Adipocyte (in vitro differentiated cells): Measurements from ENCODE around the gene IL17RC.
"Not testable (repeated sequence)": the region's sequence is repeated elsewhere in the genome, so short reads cannot be mapped to it uniquely, and the experiment has no call there.

ENCODE experiments used
- DNase-seq: peaks from one replicate; pipeline ENCODE4 v3.0.0-alpha.2; 2015; ENCODE audit warnings: low read depth
- H3K27me3 ChIP-seq: replicated peaks from 2 replicates; pipeline ENCODE4 v1.7.0; 2013; ENCODE audit warnings: mild to moderate bottlenecking, low read length, moderate library complexity; ENCODE audit not compliant: control insufficient read depth, insufficient read depth
- H3K36me3 ChIP-seq: 2 replicates; pipeline ENCODE4 v1.7.0; 2013; ENCODE audit warnings: low read length, mild to moderate bottlenecking, moderate library complexity; ENCODE audit not compliant: control insufficient read depth, insufficient read depth, severe bottlenecking
- H3K4me1 ChIP-seq: 2 replicates; pipeline ENCODE4 v1.7.0; 2013; ENCODE audit warnings: mild to moderate bottlenecking, low read length, moderate library complexity; ENCODE audit not compliant: control insufficient read depth, insufficient read depth
- H3K4me3 ChIP-seq: 2 replicates; pipeline ENCODE4 v1.7.0; 2013; ENCODE audit warnings: mild to moderate bottlenecking, low read length, moderate library complexity
- H3K9ac ChIP-seq: 2 replicates; pipeline ENCODE4 v1.7.0; 2013; ENCODE audit warnings: mild to moderate bottlenecking, low read length, moderate library complexity
- H3K9me3 ChIP-seq: 2 replicates; pipeline ENCODE4 v1.7.0; 2013; ENCODE audit warnings: mild to moderate bottlenecking, low read length, moderate library complexity; ENCODE audit not compliant: control insufficient read depth

Gene IL17RC, protein sequence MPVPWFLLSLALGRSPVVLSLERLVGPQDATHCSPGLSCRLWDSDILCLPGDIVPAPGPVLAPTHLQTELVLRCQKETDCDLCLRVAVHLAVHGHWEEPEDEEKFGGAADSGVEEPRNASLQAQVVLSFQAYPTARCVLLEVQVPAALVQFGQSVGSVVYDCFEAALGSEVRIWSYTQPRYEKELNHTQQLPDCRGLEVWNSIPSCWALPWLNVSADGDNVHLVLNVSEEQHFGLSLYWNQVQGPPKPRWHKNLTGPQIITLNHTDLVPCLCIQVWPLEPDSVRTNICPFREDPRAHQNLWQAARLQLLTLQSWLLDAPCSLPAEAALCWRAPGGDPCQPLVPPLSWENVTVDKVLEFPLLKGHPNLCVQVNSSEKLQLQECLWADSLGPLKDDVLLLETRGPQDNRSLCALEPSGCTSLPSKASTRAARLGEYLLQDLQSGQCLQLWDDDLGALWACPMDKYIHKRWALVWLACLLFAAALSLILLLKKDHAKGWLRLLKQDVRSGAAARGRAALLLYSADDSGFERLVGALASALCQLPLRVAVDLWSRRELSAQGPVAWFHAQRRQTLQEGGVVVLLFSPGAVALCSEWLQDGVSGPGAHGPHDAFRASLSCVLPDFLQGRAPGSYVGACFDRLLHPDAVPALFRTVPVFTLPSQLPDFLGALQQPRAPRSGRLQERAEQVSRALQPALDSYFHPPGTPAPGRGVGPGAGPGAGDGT

DNA sequence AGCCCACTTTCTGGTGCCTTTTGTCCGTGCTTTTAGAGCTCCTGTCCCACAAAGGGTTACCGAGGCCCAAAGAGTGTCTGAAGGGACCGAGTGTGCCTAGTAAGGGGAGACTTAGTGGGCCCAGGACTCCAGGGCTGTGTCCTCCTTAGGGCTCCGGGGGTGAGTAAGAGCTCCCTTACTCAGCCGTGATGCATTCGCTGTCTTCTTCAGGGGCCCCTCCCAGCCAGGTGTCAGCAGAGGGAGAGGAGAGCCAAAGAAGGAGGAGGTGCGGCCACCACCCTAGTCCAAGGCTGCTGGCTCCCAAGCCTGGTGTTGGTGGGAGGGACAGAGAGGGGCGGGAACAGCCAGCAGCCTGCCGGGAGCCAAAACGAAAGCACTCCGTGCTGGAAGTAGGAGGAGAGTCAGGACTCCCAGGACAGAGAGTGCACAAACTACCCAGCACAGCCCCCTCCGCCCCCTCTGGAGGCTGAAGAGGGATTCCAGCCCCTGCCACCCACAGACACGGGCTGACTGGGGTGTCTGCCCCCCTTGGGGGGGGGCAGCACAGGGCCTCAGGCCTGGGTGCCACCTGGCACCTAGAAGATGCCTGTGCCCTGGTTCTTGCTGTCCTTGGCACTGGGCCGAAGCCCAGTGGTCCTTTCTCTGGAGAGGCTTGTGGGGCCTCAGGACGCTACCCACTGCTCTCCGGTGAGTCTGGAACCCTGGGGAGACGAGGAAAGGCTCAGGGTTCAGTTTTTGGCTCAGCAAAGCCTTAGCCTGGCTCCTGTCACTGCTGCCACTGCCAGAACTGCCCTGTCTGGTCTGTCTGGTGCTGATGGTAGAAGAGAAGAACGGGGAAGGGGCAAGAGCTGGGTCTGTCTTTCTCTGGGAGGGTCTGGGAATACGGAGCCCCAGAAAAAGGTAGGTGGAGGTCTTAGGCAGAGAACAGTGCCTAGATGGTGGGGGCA is at the start of gene IL17RC:
IL17RC (plus strand) TSS at position 365 of the 947 bp plus-strand sequence; CDS start at position 583, 218 bp downstream.
- Histone ChIP-seq H3K4me1 (peaks cover 51% of the 10 kb centered on the region), H3K4me3 (peak within 1 kb of the TSS; percentile 81), H3K9me3 (no peaks in the 10 kb centered on the region), H3K27me3 (no peaks in the 10 kb centered on the region), H3K9ac (peak within 1 kb of the TSS; percentile 98), H3K36me3 (peaks cover 18% of the 10 kb centered on the region)
- DNase-seq: peak; percentile 91

DNA sequence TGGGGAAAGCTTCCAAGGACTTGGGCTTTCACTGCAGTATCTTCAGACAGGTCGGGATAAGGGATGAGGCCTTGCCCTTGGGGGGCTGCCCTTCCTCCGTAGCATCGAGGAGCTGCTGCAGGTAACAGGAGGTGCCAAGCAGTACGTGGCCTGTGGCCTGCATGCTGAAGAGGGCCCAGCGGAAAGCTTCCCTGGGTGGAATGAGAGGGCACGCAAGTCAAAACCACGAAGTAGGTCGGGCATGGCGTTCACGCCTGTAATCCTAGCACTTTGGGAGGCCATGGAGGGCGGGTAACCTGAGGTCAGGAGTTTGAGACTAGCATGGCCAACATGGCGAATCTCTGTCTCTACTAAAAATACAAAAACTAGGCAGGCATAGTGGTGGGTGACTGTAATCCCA is 49.8 kb upstream of the IL17RC start:
- Histone ChIP-seq H3K9ac (peak overlapping the region; percentile 86), H3K9me3 (no peaks in the 10 kb centered on the region), H3K36me3 (peaks cover 65% of the 10 kb centered on the region), H3K4me3 (peak overlapping the region; percentile 16), H3K27me3 (no peaks in the 10 kb centered on the region), H3K4me1 (peaks cover 69% of the 10 kb centered on the region)
- no peak for DNase-seq

DNA sequence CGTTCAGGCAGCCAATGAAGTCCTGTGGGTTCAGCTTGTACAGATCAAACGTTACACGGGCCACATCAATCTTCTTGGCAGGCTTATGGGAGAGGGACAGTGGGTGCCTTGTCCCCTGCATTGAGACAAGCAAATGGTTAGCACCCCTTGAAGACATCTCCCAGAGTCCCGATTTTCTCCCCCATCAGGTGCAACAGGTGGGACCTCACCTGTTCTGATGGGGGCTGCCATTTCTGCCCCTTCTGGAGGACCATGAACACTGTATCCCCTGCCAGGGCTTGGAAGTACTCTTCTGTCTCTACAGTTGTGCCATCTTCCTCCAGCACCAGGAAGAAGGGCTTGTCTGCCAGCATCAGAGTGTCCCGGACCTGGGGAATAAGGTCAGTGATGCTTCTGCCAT is 46.9 kb upstream of the IL17RC start:
- H3K9ac ChIP-seq: peak overlapping the region; percentile 5
- no peaks in the 10 kb centered on the region for H3K9me3 ChIP-seq
- H3K27me3 ChIP-seq: no peaks in the 10 kb centered on the region
- H3K4me3 ChIP-seq: no peak overlapping the region
- peaks cover 66% of the 10 kb centered on the region for H3K4me1 ChIP-seq
- no peak for DNase-seq
- H3K36me3 ChIP-seq: peaks cover 91% of the 10 kb centered on the region

DNA sequence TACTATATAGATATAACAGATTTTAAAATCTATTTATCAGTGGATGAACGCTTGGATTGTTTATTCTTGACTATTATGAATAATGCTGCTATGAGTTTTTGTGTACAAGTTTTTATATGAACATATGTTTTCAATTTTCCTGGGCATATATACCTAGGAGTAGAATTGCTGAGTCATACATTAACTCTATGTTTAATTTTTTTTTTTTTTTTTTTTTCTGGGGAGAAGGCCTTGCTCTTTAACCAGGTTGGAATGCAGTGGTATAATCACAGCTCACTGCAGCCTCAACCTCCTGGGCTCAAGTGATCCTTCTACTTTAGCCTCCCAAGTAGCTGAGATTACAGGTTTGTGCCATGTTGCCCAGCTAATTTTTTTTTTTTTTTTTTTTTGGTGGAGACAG is 45.9 kb upstream of the IL17RC start:
- H3K36me3 ChIP-seq: peaks cover 96% of the 10 kb centered on the region
- H3K4me3 ChIP-seq: no peak overlapping the region
- H3K9me3 ChIP-seq: no peaks in the 10 kb centered on the region
- peak overlapping the region; percentile 44 for H3K9ac ChIP-seq
- DNase-seq: peak; percentile 82
- no peaks in the 10 kb centered on the region for H3K27me3 ChIP-seq
- H3K4me1 ChIP-seq: peaks cover 66% of the 10 kb centered on the region

DNA sequence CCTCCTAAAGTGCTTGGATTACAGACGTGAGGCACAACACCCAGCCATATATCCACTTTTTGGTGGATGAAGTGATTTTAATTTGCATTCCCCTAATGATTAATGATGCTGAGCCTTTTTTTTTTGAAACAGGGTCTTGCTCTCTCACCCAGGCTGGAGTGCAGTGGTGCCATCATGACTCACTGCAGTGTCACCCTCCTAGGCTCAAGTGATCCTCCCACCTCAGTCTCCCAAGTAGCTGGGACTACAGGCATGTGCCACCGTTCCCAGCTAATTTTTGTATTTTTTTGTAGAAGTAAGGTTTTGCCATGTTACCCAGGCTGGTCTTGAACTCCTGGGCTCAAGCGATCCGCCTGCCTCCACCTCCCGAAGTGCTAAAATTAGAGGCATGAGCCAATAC is 44.8 kb upstream of the IL17RC start:
- not testable (repeated sequence) for H3K9me3 ChIP-seq, H3K27me3 ChIP-seq, H3K4me3 ChIP-seq, DNase-seq
- H3K36me3 ChIP-seq: peaks cover 95% of the 10 kb centered on the region
- peaks cover 64% of the 10 kb centered on the region for H3K4me1 ChIP-seq
- peak overlapping the region; percentile 51 for H3K9ac ChIP-seq

DNA sequence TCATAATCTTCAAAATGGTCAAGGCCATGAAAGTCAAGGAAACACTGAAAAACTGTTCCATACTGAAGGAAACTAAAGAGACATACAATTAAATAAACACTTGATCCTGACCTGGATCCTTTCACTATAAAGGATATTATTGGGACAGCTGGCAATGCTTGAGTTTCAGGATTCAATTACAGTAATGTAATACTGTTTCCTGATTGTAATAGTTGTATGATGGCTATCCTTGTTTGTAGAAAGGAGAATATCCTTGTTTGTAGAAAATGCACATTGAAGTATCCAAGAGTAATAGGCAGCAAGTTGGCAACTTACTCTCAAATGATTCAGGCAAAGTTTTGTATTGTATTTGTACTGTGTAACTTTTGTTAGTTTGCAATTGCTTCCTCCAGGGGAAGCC is 41.5 kb upstream of the IL17RC start:
- H3K27me3 ChIP-seq: no peaks in the 10 kb centered on the region
- peak overlapping the region; percentile 53 for H3K4me3 ChIP-seq
- peak; percentile 18 for DNase-seq
- no peaks in the 10 kb centered on the region for H3K9me3 ChIP-seq
- H3K36me3 ChIP-seq: peaks cover 72% of the 10 kb centered on the region
- peak overlapping the region; percentile 76 for H3K9ac ChIP-seq
- H3K4me1 ChIP-seq: peaks cover 85% of the 10 kb centered on the region

DNA sequence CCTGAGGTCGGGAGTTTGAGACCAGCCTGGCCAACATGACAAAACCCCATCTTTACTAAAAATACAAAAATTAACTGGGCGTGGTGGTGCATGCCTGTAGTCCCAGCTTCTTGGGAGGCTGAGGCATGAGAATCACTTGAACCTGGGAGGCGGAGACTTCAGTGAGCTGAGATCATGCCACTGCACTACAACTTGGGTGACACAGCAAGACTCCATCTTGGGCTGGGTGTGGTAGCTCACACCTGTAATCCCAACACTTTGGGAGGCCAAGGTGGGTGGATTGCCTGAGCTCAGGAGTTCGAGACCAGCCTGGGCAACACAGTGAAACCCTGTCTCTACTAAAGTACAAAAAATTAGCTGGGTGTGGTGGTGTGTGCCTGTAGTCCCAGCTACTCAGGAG is 40.6 kb upstream of the IL17RC start:
- Histone ChIP-seq H3K4me3 (peak overlapping the region; percentile 53), H3K4me1 (peaks cover 80% of the 10 kb centered on the region), H3K9ac (peak overlapping the region; percentile 76), H3K36me3 (peaks cover 64% of the 10 kb centered on the region)
- not testable (repeated sequence) for H3K27me3 ChIP-seq, H3K9me3 ChIP-seq, DNase-seq

DNA sequence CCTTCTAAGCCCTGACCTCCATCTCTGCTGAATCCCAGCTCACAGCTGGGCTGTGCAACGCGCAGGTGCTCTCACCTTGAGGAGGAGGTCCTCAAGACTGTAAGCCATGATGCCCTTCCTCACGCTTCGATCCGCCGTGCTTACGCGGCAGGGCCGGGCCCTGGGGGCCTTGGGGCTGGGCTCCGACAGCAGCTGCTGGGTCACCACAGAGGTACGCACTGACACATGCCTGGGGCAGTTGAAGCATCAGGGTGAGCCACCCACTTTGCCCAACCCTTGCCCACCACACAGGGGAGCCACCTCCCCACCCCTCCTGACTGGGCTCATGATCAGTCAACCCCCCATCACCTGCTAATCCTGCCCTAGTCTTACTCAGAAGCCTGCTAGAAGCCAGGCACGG is 39.9 kb upstream of the IL17RC start:
- Histone ChIP-seq H3K27me3 (no peaks in the 10 kb centered on the region), H3K4me3 (peak overlapping the region; percentile 79), H3K9me3 (no peaks in the 10 kb centered on the region), H3K36me3 (peaks cover 57% of the 10 kb centered on the region), H3K9ac (peak overlapping the region; percentile 90), H3K4me1 (peaks cover 73% of the 10 kb centered on the region)
- no peak for DNase-seq

DNA sequence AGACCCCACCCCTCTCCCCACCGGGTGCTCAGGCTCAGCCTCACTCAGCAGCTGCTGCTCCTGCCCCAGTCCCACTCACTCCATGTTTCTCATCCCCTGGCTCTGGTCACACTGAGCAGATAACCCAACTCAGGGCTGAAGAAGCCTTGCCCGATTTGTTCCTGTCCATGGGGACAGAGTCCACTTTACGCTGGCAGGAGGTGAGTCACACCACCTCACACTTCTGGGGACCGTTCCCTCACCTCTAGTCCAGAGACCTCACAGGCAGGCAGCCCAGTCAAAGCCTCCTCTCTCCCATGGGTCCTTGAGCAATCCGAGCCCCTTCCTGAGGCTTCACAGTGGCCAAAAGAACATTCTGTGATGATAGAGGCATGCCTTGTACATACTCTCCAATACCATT is 38.2 kb upstream of the IL17RC start:
- Histone ChIP-seq H3K27me3 (no peaks in the 10 kb centered on the region), H3K9ac (peak overlapping the region; percentile 90), H3K4me3 (peak overlapping the region; percentile 79), H3K4me1 (peaks cover 66% of the 10 kb centered on the region), H3K9me3 (no peaks in the 10 kb centered on the region), H3K36me3 (peaks cover 39% of the 10 kb centered on the region)
- DNase-seq: no peak

DNA sequence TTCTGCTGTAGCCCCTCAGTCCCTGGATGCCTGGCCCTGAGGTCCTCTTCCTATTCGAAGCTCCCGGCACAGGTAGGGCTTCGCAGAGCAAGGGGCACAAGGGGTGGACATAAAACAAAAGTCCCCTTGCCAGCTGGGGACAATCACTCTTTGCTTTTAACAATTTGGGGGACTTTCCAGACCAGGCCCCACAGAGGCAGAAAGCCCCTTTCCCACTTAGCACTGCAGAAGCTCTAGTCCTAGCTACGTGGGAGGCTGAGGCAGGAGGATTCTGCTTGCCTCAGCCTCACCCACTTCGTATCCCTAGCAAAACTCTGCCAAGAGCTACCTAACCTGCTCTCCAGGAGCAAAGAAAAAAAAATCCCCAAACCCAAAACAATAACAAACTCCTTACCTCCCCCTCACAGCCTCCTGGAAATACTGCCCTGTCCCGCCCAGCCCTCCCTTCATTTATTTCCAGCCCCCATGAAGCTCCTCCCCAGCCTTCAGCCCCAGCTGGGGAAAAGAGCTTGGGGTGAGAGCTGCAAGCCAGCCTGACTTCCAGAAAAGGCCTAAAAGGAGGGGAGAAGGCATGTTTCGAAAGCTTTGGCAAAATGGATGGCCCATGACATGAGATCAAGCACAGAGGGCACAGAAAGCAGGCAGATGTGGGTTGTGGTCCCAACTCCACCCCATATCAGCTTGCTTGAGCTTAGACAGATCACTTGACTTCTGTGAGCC is 36.9 kb upstream of the IL17RC start, which contains the start of gene CIDEC:
CIDEC (minus strand) TSS at position 424 of the 720 bp plus-strand sequence. CDS start 1,767 bp downstream, outside the sequence.
- DNase-seq: no peak
- peaks cover 70% of the 10 kb centered on the region for H3K4me1 ChIP-seq
- peak within 1 kb of the TSS; percentile 90 for H3K9ac ChIP-seq

More for the DNA sequence above, 36.9 kb upstream of the IL17RC start, which contains the start of gene CIDEC:
- Histone ChIP-seq H3K36me3 (peaks cover 29% of the 10 kb centered on the region), H3K4me3 (peak within 1 kb of the TSS; percentile 79), H3K9me3 (no peaks in the 10 kb centered on the region), H3K27me3 (no peaks in the 10 kb centered on the region)
